ENCODE measurements around the gene MARCHF7.

GRCh38 chr2:159758686-159759085, 46.4 kb downstream of the MARCHF7 start:
- TF ChIP-seq CTCF (IDR thresholded peaks at IDR 0.05) = no peak
- TF ChIP-seq EP300 (IDR thresholded peaks at IDR 0.05) = no peak

Measured in ovary (tissue), 3 donors.